ENCODE results near the gene PDE4B. TPM values are rescaled to one million over a fixed set of nuclear protein-coding genes. Genes with fewer than 3 reads are reported as not detected.
A peak's percentile ranks its signal among the peaks of the same experiment; 100 is the strongest.

PDE4B gene
- total RNA-seq, 1 donor from 2014 or later = 0.29 TPM

GRCh38 chr1:66182026-66182425 lies 389.3 kb downstream of the PDE4B start:
- H3K4me1 Mint-ChIP-seq (ENCODE audit: low read depth) = peaks cover 14% of the 10 kb centered on the region
- H3K36me3 Mint-ChIP-seq (ENCODE audit: insufficient read depth) = no peaks in the 10 kb centered on the region
- no peaks in the 10 kb centered on the region for H3K27me3 Mint-ChIP-seq
- no peak for TF ChIP-seq CTCF (IDR thresholded peaks at IDR 0.05; ENCODE audit: unreplicated experiment)
- DNase-seq (ENCODE audit: low spot score, unreplicated experiment) = no peak
- H3K9me3 Mint-ChIP-seq (ENCODE audit: low read depth) = no peaks in the 10 kb centered on the region
- no peak overlapping the region for H3K4me3 Mint-ChIP-seq (ENCODE audit: low read depth)
- H3K27ac Mint-ChIP-seq = no peak overlapping the region

GRCh38 chr1:66182551-66183178 lies 390.0 kb downstream of the PDE4B start:
- no peak for DNase-seq (ENCODE audit: low spot score, unreplicated experiment)
- no peak for TF ChIP-seq CTCF (IDR thresholded peaks at IDR 0.05; ENCODE audit: unreplicated experiment)
- peak overlapping the region; percentile 37 for H3K27ac Mint-ChIP-seq
- H3K27me3 Mint-ChIP-seq = no peaks in the 10 kb centered on the region
- H3K4me3 Mint-ChIP-seq (ENCODE audit: low read depth) = no peak overlapping the region
- H3K36me3 Mint-ChIP-seq (ENCODE audit: insufficient read depth) = no peaks in the 10 kb centered on the region
- H3K9me3 Mint-ChIP-seq (ENCODE audit: low read depth) = no peaks in the 10 kb centered on the region
- peaks cover 8% of the 10 kb centered on the region for H3K4me1 Mint-ChIP-seq (ENCODE audit: low read depth)

GRCh38 chr1:66183400-66183799 lies 390.7 kb downstream of the PDE4B start:
- Mint-ChIP-seq H3K9me3 (ENCODE audit: low read depth) (no peaks in the 10 kb centered on the region), H3K4me1 (ENCODE audit: low read depth) (peaks cover 6% of the 10 kb centered on the region), H3K27ac (no peak overlapping the region), H3K4me3 (ENCODE audit: low read depth) (no peak overlapping the region), H3K27me3 (no peaks in the 10 kb centered on the region), H3K36me3 (ENCODE audit: insufficient read depth) (no peaks in the 10 kb centered on the region)
- no peak for DNase-seq (ENCODE audit: low spot score, unreplicated experiment)
- no peak for TF ChIP-seq CTCF (IDR thresholded peaks at IDR 0.05; ENCODE audit: unreplicated experiment)

- H3K27ac Mint-ChIP-seq = no peak overlapping the region
- H3K9me3 Mint-ChIP-seq (ENCODE audit: low read depth) = no peaks in the 10 kb centered on the region
- H3K36me3 Mint-ChIP-seq (ENCODE audit: insufficient read depth) = no peaks in the 10 kb centered on the region
- H3K27me3 Mint-ChIP-seq = no peaks in the 10 kb centered on the region
- H3K4me1 Mint-ChIP-seq (ENCODE audit: low read depth) = no peaks in the 10 kb centered on the region
- no peak overlapping the region for H3K4me3 Mint-ChIP-seq (ENCODE audit: low read depth)
- DNase-seq (ENCODE audit: low spot score, unreplicated experiment) = no peak
- no peak for TF ChIP-seq CTCF (IDR thresholded peaks at IDR 0.05; ENCODE audit: unreplicated experiment)
Measured at GRCh38 chr1:66197120-66197519, 404.4 kb downstream of the PDE4B start.

GRCh38 chr1:66197785-66198184 lies 405.1 kb downstream of the PDE4B start:
- Mint-ChIP-seq H3K4me1 (ENCODE audit: low read depth) (no peaks in the 10 kb centered on the region), H3K27me3 (no peaks in the 10 kb centered on the region), H3K27ac (no peak overlapping the region), H3K9me3 (ENCODE audit: low read depth) (peaks cover 3% of the 10 kb centered on the region), H3K36me3 (ENCODE audit: insufficient read depth) (no peaks in the 10 kb centered on the region), H3K4me3 (ENCODE audit: low read depth) (no peak overlapping the region)
- no peak for DNase-seq (ENCODE audit: low spot score, unreplicated experiment)
- TF ChIP-seq CTCF (IDR thresholded peaks at IDR 0.05; ENCODE audit: unreplicated experiment) = no peak

Data from progenitor cell of endocrine pancreas (in vitro differentiated cells).